H9 (cell line): ENCODE results near the gene ZNF71. TPM values are rescaled to one million over a fixed set of nuclear protein-coding genes. Genes with fewer than 3 reads are reported as not detected.

Experiments
- DNase-seq: peaks from one replicate; pipeline ENCODE4 v3.0.0-alpha.2; 2017
- H2AFZ ChIP-seq: one replicate; pipeline ENCODE4 v1.6.1; 2013; ENCODE audit warnings: mild to moderate bottlenecking, low read length, control low read depth, moderate library complexity
- H2AK5ac ChIP-seq: 2 replicates; pipeline ENCODE4 v1.6.1; 2013; ENCODE audit warnings: low read length, control low read depth, mixed read lengths; ENCODE audit not compliant: insufficient read length
- H2BK120ac ChIP-seq: one replicate; pipeline ENCODE4 v1.6.1; 2013; ENCODE audit warnings: low read depth, mild to moderate bottlenecking, low read length, control low read depth, inconsistent platforms; ENCODE audit not compliant: poor library complexity, severe bottlenecking
- H2BK12ac ChIP-seq: 2 replicates; pipeline ENCODE4 v1.6.1; 2013; ENCODE audit warnings: low read length, control low read depth, mixed read lengths, low read depth; ENCODE audit not compliant: insufficient read length
- H2BK15ac ChIP-seq: 2 replicates; pipeline ENCODE4 v1.6.1; 2013; ENCODE audit warnings: low read depth, low read length, control low read depth
- H2BK20ac ChIP-seq: one replicate; pipeline ENCODE4 v1.6.1; 2013; ENCODE audit warnings: low read depth, mild to moderate bottlenecking, low read length, control low read depth, inconsistent platforms; ENCODE audit not compliant: poor library complexity, severe bottlenecking
- H2BK5ac ChIP-seq: 2 replicates; pipeline ENCODE4 v1.6.1; 2013; ENCODE audit warnings: low read length, control low read depth, mixed read lengths; ENCODE audit not compliant: insufficient read length
- H3K14ac ChIP-seq: 2 replicates; pipeline ENCODE4 v1.6.1; 2013; ENCODE audit warnings: low read length, control low read depth; ENCODE audit not compliant: insufficient read depth
- H3K18ac ChIP-seq: 2 replicates; pipeline ENCODE4 v1.6.1; 2013; ENCODE audit warnings: low read depth, mild to moderate bottlenecking, mixed read lengths, low read length, control low read depth; ENCODE audit not compliant: insufficient read length
- H3K23ac ChIP-seq: 2 replicates; pipeline ENCODE4 v1.6.1; 2013; ENCODE audit warnings: low read length, control low read depth, mixed read lengths, low read depth; ENCODE audit not compliant: insufficient read length
- H3K23me2 ChIP-seq: 2 replicates; pipeline ENCODE4 v1.6.1; 2013; ENCODE audit warnings: low read depth, mild to moderate bottlenecking, mixed read lengths, low read length, control low read depth; ENCODE audit not compliant: insufficient read length, poor library complexity, severe bottlenecking
- H3K27ac ChIP-seq: 2 replicates; pipeline ENCODE4 v1.5.1; 2013; ENCODE audit warnings: low read length, control low read depth, mixed read lengths, low read depth; ENCODE audit not compliant: insufficient read length
- H3K27me3 ChIP-seq: 2 replicates; pipeline ENCODE4 v1.6.1; 2013; ENCODE audit warnings: low read length, control low read depth, inconsistent platforms; ENCODE audit not compliant: insufficient read depth
- H3K4ac ChIP-seq: 2 replicates; pipeline ENCODE4 v1.6.1; 2013; ENCODE audit warnings: low read depth, mild to moderate bottlenecking, control low read depth, inconsistent platforms, low read length, moderate library complexity
- H3K4me1 ChIP-seq: 2 replicates; pipeline ENCODE4 v1.6.1; 2013; ENCODE audit warnings: low read length, control low read depth, inconsistent platforms; ENCODE audit not compliant: insufficient read depth
- H3K4me2 ChIP-seq: 2 replicates; pipeline ENCODE4 v1.6.1; 2013; ENCODE audit warnings: low read length, control low read depth, mixed read lengths; ENCODE audit not compliant: insufficient read length, insufficient read depth
- H3K56ac ChIP-seq: 2 replicates; pipeline ENCODE4 v1.6.1; 2013; ENCODE audit warnings: low read depth, mild to moderate bottlenecking, mixed read lengths, low read length, control low read depth; ENCODE audit not compliant: insufficient read length
- H3K79me1 ChIP-seq: 2 replicates; pipeline ENCODE4 v1.6.1; 2013; ENCODE audit warnings: low read depth, mild to moderate bottlenecking, moderate library complexity, low read length, control low read depth, inconsistent platforms; ENCODE audit not compliant: insufficient read depth, poor library complexity, severe bottlenecking
- H3K79me2 ChIP-seq: 2 replicates; pipeline ENCODE4 v1.6.1; 2013; ENCODE audit warnings: low read length, control low read depth, inconsistent platforms; ENCODE audit not compliant: insufficient read depth
- H3K9ac ChIP-seq: 2 replicates; pipeline ENCODE4 v1.6.1; 2013; ENCODE audit warnings: low read length, control low read depth, mixed read lengths; ENCODE audit not compliant: insufficient read length; ENCODE audit errors: extremely low read depth
- H3K9me3 ChIP-seq: one replicate; pipeline ENCODE4 v1.6.1; 2013; ENCODE audit warnings: low read depth, low read length, inconsistent platforms; ENCODE audit not compliant: control insufficient read depth
- H3T11ph ChIP-seq: one replicate; pipeline ENCODE4 v1.6.1; 2013; ENCODE audit warnings: mild to moderate bottlenecking, low read length, control low read depth, inconsistent platforms
- H4K20me1 ChIP-seq: one replicate; pipeline ENCODE4 v1.6.1; 2013; ENCODE audit not compliant: control insufficient read depth, insufficient read length, insufficient read depth
- H4K5ac ChIP-seq: 2 replicates; pipeline ENCODE4 v1.6.1; 2013; ENCODE audit warnings: low read depth, mild to moderate bottlenecking, mixed read lengths, low read length, control low read depth; ENCODE audit not compliant: insufficient read length
- H4K8ac ChIP-seq: replicated peaks from 2 replicates; pipeline ENCODE4 v1.6.1; 2013; ENCODE audit warnings: low read length, control low read depth, mixed read lengths, low read depth; ENCODE audit not compliant: insufficient read length
- H4K91ac ChIP-seq: 2 replicates; pipeline ENCODE4 v1.6.1; 2013; ENCODE audit warnings: low read depth, mild to moderate bottlenecking, moderate library complexity, mixed read lengths, low read length, control low read depth; ENCODE audit not compliant: insufficient read length
- H3K27ac Mint-ChIP-seq, 3 experiments: 2 replicates in 2 of 3; 3 replicates in 1 of 3; pipeline ENCODE4 v1.8.0; 2020 to 2021; ENCODE audit warnings: mixed read lengths in 3 of 3, mild to moderate bottlenecking in 1 of 3, moderate library complexity in 1 of 3
- H3K27me3 Mint-ChIP-seq: 2 replicates; pipeline ENCODE4 v1.8.0; 2021; ENCODE audit warnings: low read depth, mild to moderate bottlenecking, moderate library complexity, mixed read lengths
- H3K36me3 Mint-ChIP-seq, 3 experiments: 2 replicates in 2 of 3; 3 replicates in 1 of 3; pipeline ENCODE4 v1.8.0; 2020 to 2021; ENCODE audit warnings: low read depth in 3 of 3, mixed read lengths in 3 of 3; ENCODE audit not compliant: insufficient read depth in 1 of 3
- H3K4me1 Mint-ChIP-seq, 2 experiments: 2 replicates each; pipeline ENCODE4 v1.8.0; 2020; ENCODE audit warnings: mixed read lengths in 2 of 2
- H3K4me3 Mint-ChIP-seq, 2 experiments: 2 replicates in 1 of 2; 3 replicates in 1 of 2; pipeline ENCODE4 v1.8.0; 2020 to 2021; ENCODE audit warnings: mild to moderate bottlenecking in 2 of 2, mixed read lengths in 2 of 2, moderate library complexity in 1 of 2
- H3K9me3 Mint-ChIP-seq, 2 experiments: 2 replicates in 1 of 2; 3 replicates in 1 of 2; pipeline ENCODE4 v1.8.0; 2020; ENCODE audit warnings: mild to moderate bottlenecking in 2 of 2, mixed read lengths in 2 of 2, moderate library complexity in 1 of 2
- WGBS: extraction: QIAGEN DNeasy Blood & Tissue Kit; methylation state at CpG from one replicate; pipeline ENCODE4 v1.1.7; 2013; ENCODE audit warnings: missing lambda C conversion rate, low lambda C conversion rate, mixed read lengths; ENCODE audit not compliant: insufficient read length; ENCODE audit errors: extremely low coverage; 5-methylcytosine and 5-hydroxymethylcytosine counted together
- total RNA-seq: library from RNA; stranded (reverse); gene quantifications from 2 replicates; pipeline ENCODE4 v1.2.1, GENCODE V29; 2021
- TF ChIP-seq, protein P1 (sequence below): fragments of 200-600 bp; sonication (generic); conservative IDR thresholded peaks from 3 replicates; pipeline ENCODE4 v1.8.0; 2021; ENCODE audit warnings: antibody characterized with exemption, mild to moderate bottlenecking

The ZNF71 gene
- total RNA-seq, 1 experiment from 2014 or later, result 7.2 TPM

DNA sequence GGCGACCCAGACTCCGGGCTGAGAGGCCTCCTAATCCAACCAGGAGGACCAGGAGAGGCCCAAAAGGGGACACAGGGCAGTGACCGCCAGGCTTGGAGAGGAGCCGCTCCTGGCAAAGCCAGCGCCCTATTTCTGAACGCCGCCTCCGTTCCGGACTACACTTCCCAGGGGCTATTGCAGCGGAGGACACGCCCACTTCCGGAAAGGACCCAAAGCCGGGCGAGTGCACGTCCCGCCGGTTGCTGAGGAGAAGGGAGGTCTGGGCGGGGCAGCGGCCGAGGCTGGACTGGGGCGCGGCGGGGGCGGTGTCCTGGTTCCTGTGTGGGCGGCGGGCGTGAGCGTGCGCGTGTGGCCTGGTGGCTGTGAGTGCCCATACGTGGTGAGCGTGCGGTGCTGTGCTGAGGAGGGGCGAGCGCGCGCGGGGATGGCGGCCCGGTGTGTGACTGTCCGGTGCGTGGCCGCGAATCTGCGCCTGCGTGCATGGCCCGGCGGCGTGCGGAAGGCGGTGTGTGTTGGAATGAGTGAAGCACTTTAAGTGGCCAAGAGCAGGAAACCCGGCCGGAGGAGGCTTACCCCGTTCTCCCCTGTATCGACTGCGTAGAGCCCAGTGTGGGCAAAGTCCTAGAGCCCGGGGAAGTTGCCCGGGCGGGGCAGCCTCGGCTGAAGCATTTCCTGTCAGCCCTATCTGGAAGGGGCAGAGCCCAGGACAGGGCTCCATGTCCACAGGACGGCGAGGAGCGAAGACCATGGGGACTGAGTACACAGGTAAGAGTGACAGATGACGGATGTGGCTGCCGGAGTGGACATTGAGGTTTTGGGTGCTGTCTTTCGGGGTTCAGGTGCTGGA lies 27.6 kb upstream of the ZNF71 start, which contains the start of gene ZNF470:
ZNF470 (plus strand) TSS at position 195 of the 847 bp plus-strand sequence. CDS start 2,844 bp downstream, outside the sequence.
- Histone ChIP-seq H3K27ac (no peak within 1 kb of the TSS), H3K23me2 (peaks cover 3% of the 10 kb centered on the region), H3K18ac (peak within 1 kb of the TSS; percentile 88), H3K9ac (peak within 1 kb of the TSS; percentile 74), H4K8ac (no peak within 1 kb of the TSS), H3K23ac (no peak within 1 kb of the TSS), H3K9me3 (peaks cover 50% of the 10 kb centered on the region), H2BK20ac (no peak within 1 kb of the TSS), H2AK5ac (no peak within 1 kb of the TSS), H3K4ac (no peak within 1 kb of the TSS), H3T11ph (no peak within 1 kb of the TSS), H3K14ac (peak within 1 kb of the TSS; percentile 84), H3K79me2 (no peaks in the 10 kb centered on the region), H3K4me1 (peaks cover 4% of the 10 kb centered on the region; the same call in 1 of the 2 replicates), H2BK15ac (no peak within 1 kb of the TSS), H2AFZ (peak within 1 kb of the TSS; percentile 96), H3K4me2 (peak within 1 kb of the TSS; percentile 93), H4K20me1 (no peaks in the 10 kb centered on the region), H3K27me3 (no peaks in the 10 kb centered on the region), H3K56ac (no peak within 1 kb of the TSS), H4K5ac (no peak within 1 kb of the TSS), H3K79me1 (no peaks in the 10 kb centered on the region), H4K91ac (no peak within 1 kb of the TSS), H2BK12ac (no peak within 1 kb of the TSS), H2BK5ac (no peak within 1 kb of the TSS), H2BK120ac (no peak within 1 kb of the TSS)
- peak within 1 kb of the TSS; percentile 98 for H3K4me3 Mint-ChIP-seq
- TF ChIP-seq, protein P1, sequence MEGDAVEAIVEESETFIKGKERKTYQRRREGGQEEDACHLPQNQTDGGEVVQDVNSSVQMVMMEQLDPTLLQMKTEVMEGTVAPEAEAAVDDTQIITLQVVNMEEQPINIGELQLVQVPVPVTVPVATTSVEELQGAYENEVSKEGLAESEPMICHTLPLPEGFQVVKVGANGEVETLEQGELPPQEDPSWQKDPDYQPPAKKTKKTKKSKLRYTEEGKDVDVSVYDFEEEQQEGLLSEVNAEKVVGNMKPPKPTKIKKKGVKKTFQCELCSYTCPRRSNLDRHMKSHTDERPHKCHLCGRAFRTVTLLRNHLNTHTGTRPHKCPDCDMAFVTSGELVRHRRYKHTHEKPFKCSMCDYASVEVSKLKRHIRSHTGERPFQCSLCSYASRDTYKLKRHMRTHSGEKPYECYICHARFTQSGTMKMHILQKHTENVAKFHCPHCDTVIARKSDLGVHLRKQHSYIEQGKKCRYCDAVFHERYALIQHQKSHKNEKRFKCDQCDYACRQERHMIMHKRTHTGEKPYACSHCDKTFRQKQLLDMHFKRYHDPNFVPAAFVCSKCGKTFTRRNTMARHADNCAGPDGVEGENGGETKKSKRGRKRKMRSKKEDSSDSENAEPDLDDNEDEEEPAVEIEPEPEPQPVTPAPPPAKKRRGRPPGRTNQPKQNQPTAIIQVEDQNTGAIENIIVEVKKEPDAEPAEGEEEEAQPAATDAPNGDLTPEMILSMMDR, result no peak
- DNase-seq, result peak; percentile 93
- peak within 1 kb of the TSS; percentile 44 to 95 (median 87); a peak in 3 of 7 replicates for H3K27ac Mint-ChIP-seq
- H3K27me3 Mint-ChIP-seq, result no peaks in the 10 kb centered on the region; the same call in 1 of the 2 replicates
- peaks cover 72 to 75% of the 10 kb centered on the region in 2 experiments for H3K9me3 Mint-ChIP-seq
- peaks cover 44 to 67% (median 66%) of the 10 kb centered on the region in 3 experiments for H3K36me3 Mint-ChIP-seq
- H3K4me1 Mint-ChIP-seq, result peaks cover 5 to 7% of the 10 kb centered on the region in 2 experiments; a peak in 3 of 4 replicates
- no CpG with 5 or more reads among the region's 66 CpGs for WGBS
